ENCODE results near the gene NR3C1.

NR3C1 gene

GRCh38 chr5:143396353-143396940 is 7.0 kb downstream of the NR3C1 start:
- peaks cover 54% of the 10 kb centered on the region for H3K4me1 ChIP-seq (ENCODE audit: control insufficient read depth, insufficient read depth, low read length)
- no peak for DNase-seq (ENCODE audit: low read depth)
- no peaks in the 10 kb centered on the region for H3K27me3 ChIP-seq (replicated peaks; ENCODE audit: control insufficient read depth, insufficient read depth, low read length)
- peak overlapping the region; percentile 97 for H3K9ac ChIP-seq (ENCODE audit: low read length)
- H3K9me3 ChIP-seq (ENCODE audit: control insufficient read depth, low read length), result no peaks in the 10 kb centered on the region
- H3K4me3 ChIP-seq (ENCODE audit: low read length), result peak overlapping the region; percentile 93
- peaks cover 10% of the 10 kb centered on the region for H3K36me3 ChIP-seq (ENCODE audit: control insufficient read depth, insufficient read depth, low read length, severe bottlenecking)

GRCh38 chr5:143395638-143396352 is 7.7 kb downstream of the NR3C1 start:
- H3K9me3 ChIP-seq (ENCODE audit: control insufficient read depth, low read length), result no peaks in the 10 kb centered on the region
- no peak for DNase-seq (ENCODE audit: low read depth)
- H3K4me3 ChIP-seq (ENCODE audit: low read length), result peak overlapping the region; percentile 93
- H3K9ac ChIP-seq (ENCODE audit: low read length), result peak overlapping the region; percentile 97
- H3K4me1 ChIP-seq (ENCODE audit: control insufficient read depth, insufficient read depth, low read length), result peaks cover 60% of the 10 kb centered on the region
- peaks cover 10% of the 10 kb centered on the region for H3K36me3 ChIP-seq (ENCODE audit: control insufficient read depth, insufficient read depth, low read length, severe bottlenecking)
- no peaks in the 10 kb centered on the region for H3K27me3 ChIP-seq (replicated peaks; ENCODE audit: control insufficient read depth, insufficient read depth, low read length)

GRCh38 chr5:143393524-143393923 is 10.0 kb downstream of the NR3C1 start:
- Histone ChIP-seq H3K27me3 (replicated peaks; ENCODE audit: control insufficient read depth, insufficient read depth, low read length) (no peaks in the 10 kb centered on the region), H3K36me3 (ENCODE audit: control insufficient read depth, insufficient read depth, low read length, severe bottlenecking) (peaks cover 6% of the 10 kb centered on the region), H3K4me1 (ENCODE audit: control insufficient read depth, insufficient read depth, low read length) (peaks cover 78% of the 10 kb centered on the region), H3K9me3 (ENCODE audit: control insufficient read depth, low read length) (no peaks in the 10 kb centered on the region), H3K9ac (ENCODE audit: low read length) (peak overlapping the region; percentile 97), H3K4me3 (ENCODE audit: low read length) (peak overlapping the region; percentile 93)
- DNase-seq (ENCODE audit: low read depth), result no peak

- H3K9me3 ChIP-seq (ENCODE audit: control insufficient read depth, low read length), result no peaks in the 10 kb centered on the region
- peaks cover 12% of the 10 kb centered on the region for H3K36me3 ChIP-seq (ENCODE audit: control insufficient read depth, insufficient read depth, low read length, severe bottlenecking)
- peak; percentile 61 for DNase-seq (ENCODE audit: low read depth)
- H3K4me3 ChIP-seq (ENCODE audit: low read length), result peak overlapping the region; percentile 45
- peaks cover 64% of the 10 kb centered on the region for H3K4me1 ChIP-seq (ENCODE audit: control insufficient read depth, insufficient read depth, low read length)
- peak overlapping the region; percentile 52 for H3K9ac ChIP-seq (ENCODE audit: low read length)
- no peaks in the 10 kb centered on the region for H3K27me3 ChIP-seq (replicated peaks; ENCODE audit: control insufficient read depth, insufficient read depth, low read length)
Measured at GRCh38 chr5:143390941-143391340, 12.5 kb downstream of the NR3C1 start.

GRCh38 chr5:143390258-143390657 is 13.2 kb downstream of the NR3C1 start:
- peak overlapping the region; percentile 52 for H3K9ac ChIP-seq (ENCODE audit: low read length)
- peaks cover under 1% of the 10 kb centered on the region for H3K9me3 ChIP-seq (ENCODE audit: control insufficient read depth, low read length)
- peaks cover 57% of the 10 kb centered on the region for H3K4me1 ChIP-seq (ENCODE audit: control insufficient read depth, insufficient read depth, low read length)
- H3K36me3 ChIP-seq (ENCODE audit: control insufficient read depth, insufficient read depth, low read length, severe bottlenecking), result peaks cover 18% of the 10 kb centered on the region
- no peak for DNase-seq (ENCODE audit: low read depth)
- H3K27me3 ChIP-seq (replicated peaks; ENCODE audit: control insufficient read depth, insufficient read depth, low read length), result no peaks in the 10 kb centered on the region
- H3K4me3 ChIP-seq (ENCODE audit: low read length), result peak overlapping the region; percentile 45

- Histone ChIP-seq H3K9me3 (ENCODE audit: control insufficient read depth, low read length) (peaks cover 9% of the 10 kb centered on the region), H3K9ac (ENCODE audit: low read length) (no peak overlapping the region), H3K27me3 (replicated peaks; ENCODE audit: control insufficient read depth, insufficient read depth, low read length) (no peaks in the 10 kb centered on the region), H3K36me3 (ENCODE audit: control insufficient read depth, insufficient read depth, low read length, severe bottlenecking) (peaks cover 45% of the 10 kb centered on the region), H3K4me3 (ENCODE audit: low read length) (no peak overlapping the region), H3K4me1 (ENCODE audit: control insufficient read depth, insufficient read depth, low read length) (peaks cover 27% of the 10 kb centered on the region)
- no peak for DNase-seq (ENCODE audit: low read depth)
Measured at GRCh38 chr5:143386725-143387124, 16.8 kb downstream of the NR3C1 start.

- Histone ChIP-seq H3K9ac (ENCODE audit: low read length) (no peak overlapping the region), H3K4me1 (ENCODE audit: control insufficient read depth, insufficient read depth, low read length) (peaks cover 10% of the 10 kb centered on the region), H3K9me3 (ENCODE audit: control insufficient read depth, low read length) (peaks cover 9% of the 10 kb centered on the region), H3K27me3 (replicated peaks; ENCODE audit: control insufficient read depth, insufficient read depth, low read length) (no peaks in the 10 kb centered on the region), H3K4me3 (ENCODE audit: low read length) (no peak overlapping the region), H3K36me3 (ENCODE audit: control insufficient read depth, insufficient read depth, low read length, severe bottlenecking) (peaks cover 45% of the 10 kb centered on the region)
- no peak for DNase-seq (ENCODE audit: low read depth)
Measured at GRCh38 chr5:143384865-143385657, 18.4 kb downstream of the NR3C1 start.

GRCh38 chr5:143383988-143384387 is 19.5 kb downstream of the NR3C1 start:
- peaks cover 43% of the 10 kb centered on the region for H3K36me3 ChIP-seq (ENCODE audit: control insufficient read depth, insufficient read depth, low read length, severe bottlenecking)
- H3K9me3 ChIP-seq (ENCODE audit: control insufficient read depth, low read length), result peaks cover 9% of the 10 kb centered on the region
- H3K9ac ChIP-seq (ENCODE audit: low read length), result no peak overlapping the region
- H3K4me1 ChIP-seq (ENCODE audit: control insufficient read depth, insufficient read depth, low read length), result peaks cover under 1% of the 10 kb centered on the region
- DNase-seq (ENCODE audit: low read depth), result no peak
- no peak overlapping the region for H3K4me3 ChIP-seq (ENCODE audit: low read length)
- no peaks in the 10 kb centered on the region for H3K27me3 ChIP-seq (replicated peaks; ENCODE audit: control insufficient read depth, insufficient read depth, low read length)

GRCh38 chr5:143379606-143380005 is 23.9 kb downstream of the NR3C1 start:
- Histone ChIP-seq H3K4me1 (ENCODE audit: control insufficient read depth, insufficient read depth, low read length) (peaks cover 4% of the 10 kb centered on the region), H3K4me3 (ENCODE audit: low read length) (no peak overlapping the region)
- DNase-seq (ENCODE audit: low read depth), result no peak

GRCh38 chr5:143376911-143377813 is 26.3 kb downstream of the NR3C1 start:
- no peak for DNase-seq (ENCODE audit: low read depth)
- no peaks in the 10 kb centered on the region for H3K36me3 ChIP-seq (ENCODE audit: control insufficient read depth, insufficient read depth, low read length, severe bottlenecking)

More at GRCh38 chr5:143379606-143380005, 23.9 kb downstream of the NR3C1 start:
- Histone ChIP-seq H3K9ac (ENCODE audit: low read length) (no peak overlapping the region), H3K36me3 (ENCODE audit: control insufficient read depth, insufficient read depth, low read length, severe bottlenecking) (peaks cover 21% of the 10 kb centered on the region), H3K27me3 (replicated peaks; ENCODE audit: control insufficient read depth, insufficient read depth, low read length) (no peaks in the 10 kb centered on the region), H3K9me3 (ENCODE audit: control insufficient read depth, low read length) (peaks cover 2% of the 10 kb centered on the region)

More at GRCh38 chr5:143376911-143377813, 26.3 kb downstream of the NR3C1 start:
- Histone ChIP-seq H3K9me3 (ENCODE audit: control insufficient read depth, low read length) (no peaks in the 10 kb centered on the region), H3K9ac (ENCODE audit: low read length) (no peak overlapping the region), H3K4me1 (ENCODE audit: control insufficient read depth, insufficient read depth, low read length) (peaks cover 10% of the 10 kb centered on the region), H3K27me3 (replicated peaks; ENCODE audit: control insufficient read depth, insufficient read depth, low read length) (no peaks in the 10 kb centered on the region), H3K4me3 (ENCODE audit: low read length) (no peak overlapping the region)
